Astrocyte of the hippocampus (primary cell): ENCODE results near the gene ITPRID2.

Experiments used
- DNase-seq: peaks from one replicate; pipeline ENCODE4 v3.0.0; 2011; ENCODE audit warnings: low read depth, low spot score

Gene ITPRID2

GRCh38 chr2:181891258-181891965, at the start of gene ITPRID2:
Gene ITPRID2, plus strand, starts transcription at chr2:181891730. Its CDS starts 337 bp downstream, at chr2:181892067.
- peak; percentile 97 for DNase-seq

GRCh38 chr2:181844551-181845290, 46.8 kb upstream of the ITPRID2 start:
- DNase-seq: no peak

- no peak for DNase-seq
These were observed 44.9 kb upstream of the ITPRID2 start for GRCh38 chr2:181846399-181847197.

- DNase-seq: no peak
These were observed 44.4 kb upstream of the ITPRID2 start for GRCh38 chr2:181847198-181847556.

GRCh38 chr2:181847702-181848101, 43.8 kb upstream of the ITPRID2 start:
- DNase-seq: no peak

- peak; percentile 3 for DNase-seq
These were observed 43.2 kb upstream of the ITPRID2 start for GRCh38 chr2:181848261-181848886.

- DNase-seq: no peak
These were observed 41.9 kb upstream of the ITPRID2 start for GRCh38 chr2:181849601-181850000.

GRCh38 chr2:181850936-181851560, 40.5 kb upstream of the ITPRID2 start:
- DNase-seq: no peak

GRCh38 chr2:181851726-181852125, 39.8 kb upstream of the ITPRID2 start:
- DNase-seq: no peak

- no peak for DNase-seq
These were observed 37.8 kb upstream of the ITPRID2 start for GRCh38 chr2:181853696-181854095.

- DNase-seq: no peak
These were observed 34.0 kb upstream of the ITPRID2 start for GRCh38 chr2:181857483-181857882.

GRCh38 chr2:181858600-181858999, 32.9 kb upstream of the ITPRID2 start:
- no peak for DNase-seq

- DNase-seq: no peak
These were observed 32.4 kb upstream of the ITPRID2 start for GRCh38 chr2:181859123-181859522.

GRCh38 chr2:181859803-181860202, 31.7 kb upstream of the ITPRID2 start:
- no peak for DNase-seq

- no peak for DNase-seq
These were observed 30.2 kb upstream of the ITPRID2 start for GRCh38 chr2:181861379-181861778.

GRCh38 chr2:181862583-181863281, 28.8 kb upstream of the ITPRID2 start:
- no peak for DNase-seq

- DNase-seq: no peak
These were observed 19.4 kb upstream of the ITPRID2 start for GRCh38 chr2:181872178-181872577.

- no peak for DNase-seq
These were observed 14.9 kb upstream of the ITPRID2 start for GRCh38 chr2:181876614-181877063.

- DNase-seq: no peak
These were observed 14.3 kb upstream of the ITPRID2 start for GRCh38 chr2:181877181-181877664.

GRCh38 chr2:181878448-181878847, 13.1 kb upstream of the ITPRID2 start:
- no peak for DNase-seq

- no peak for DNase-seq
These were observed 12.2 kb upstream of the ITPRID2 start for GRCh38 chr2:181879295-181879694.
